ENCODE results near the gene ELANE.

Gene ELANE

GRCh38 chr19:897442-898039 is 45.4 kb downstream of the ELANE start:
- Histone ChIP-seq H3K27ac (ENCODE audit: low read depth, low read length) (no peak overlapping the region), H3K36me3 (ENCODE audit: control insufficient read depth, insufficient read depth, low read length) (peaks cover 13% of the 10 kb centered on the region; the same call in 1 of the 2 replicates)

GRCh38 chr19:898663-899062 is 46.6 kb downstream of the ELANE start:
- H3K4me3 ChIP-seq (ENCODE audit: low read depth, low read length): no peak overlapping the region
- no peaks in the 10 kb centered on the region for H3K27me3 ChIP-seq (ENCODE audit: control insufficient read depth, insufficient read depth, low read length)
- peaks cover 13% of the 10 kb centered on the region; the same call in 1 of the 2 replicates for H3K36me3 ChIP-seq (ENCODE audit: control insufficient read depth, insufficient read depth, low read length)
- no peak overlapping the region for H3K27ac ChIP-seq (ENCODE audit: low read depth, low read length)
- H3K9ac ChIP-seq (ENCODE audit: low read depth, low read length): no peak overlapping the region
- H3K4me1 ChIP-seq (ENCODE audit: control insufficient read depth, insufficient read depth, low read length): no peaks in the 10 kb centered on the region
- no peaks in the 10 kb centered on the region for H3K9me3 ChIP-seq (ENCODE audit: control insufficient read depth, insufficient read depth, low read length)

More at GRCh38 chr19:897442-898039, 45.4 kb downstream of the ELANE start:
- Histone ChIP-seq H3K27me3 (ENCODE audit: control insufficient read depth, insufficient read depth, low read length) (no peaks in the 10 kb centered on the region), H3K4me3 (ENCODE audit: low read depth, low read length) (no peak overlapping the region), H3K9ac (ENCODE audit: low read depth, low read length) (no peak overlapping the region), H3K4me1 (ENCODE audit: control insufficient read depth, insufficient read depth, low read length) (no peaks in the 10 kb centered on the region), H3K9me3 (ENCODE audit: control insufficient read depth, insufficient read depth, low read length) (no peaks in the 10 kb centered on the region)

- Histone ChIP-seq H3K27ac (ENCODE audit: low read depth, low read length) (no peak overlapping the region), H3K9me3 (ENCODE audit: control insufficient read depth, insufficient read depth, low read length) (no peaks in the 10 kb centered on the region)
Measured at GRCh38 chr19:899336-900042, 47.4 kb downstream of the ELANE start.

GRCh38 chr19:900043-900301 is 47.9 kb downstream of the ELANE start:
- no peak overlapping the region for H3K27ac ChIP-seq (ENCODE audit: low read depth, low read length)
- H3K4me1 ChIP-seq (ENCODE audit: control insufficient read depth, insufficient read depth, low read length): no peaks in the 10 kb centered on the region
- no peaks in the 10 kb centered on the region for H3K27me3 ChIP-seq (ENCODE audit: control insufficient read depth, insufficient read depth, low read length)
- H3K9me3 ChIP-seq (ENCODE audit: control insufficient read depth, insufficient read depth, low read length): no peaks in the 10 kb centered on the region
- H3K4me3 ChIP-seq (ENCODE audit: low read depth, low read length): no peak overlapping the region
- H3K9ac ChIP-seq (ENCODE audit: low read depth, low read length): no peak overlapping the region
- H3K36me3 ChIP-seq (ENCODE audit: control insufficient read depth, insufficient read depth, low read length): peaks cover 13% of the 10 kb centered on the region; the same call in 1 of the 2 replicates

More at GRCh38 chr19:899336-900042, 47.4 kb downstream of the ELANE start:
- H3K36me3 ChIP-seq (ENCODE audit: control insufficient read depth, insufficient read depth, low read length): peaks cover 13% of the 10 kb centered on the region; the same call in 1 of the 2 replicates
- no peak overlapping the region for H3K4me3 ChIP-seq (ENCODE audit: low read depth, low read length)
- no peaks in the 10 kb centered on the region for H3K27me3 ChIP-seq (ENCODE audit: control insufficient read depth, insufficient read depth, low read length)
- H3K4me1 ChIP-seq (ENCODE audit: control insufficient read depth, insufficient read depth, low read length): no peaks in the 10 kb centered on the region
- H3K9ac ChIP-seq (ENCODE audit: low read depth, low read length): no peak overlapping the region

GRCh38 chr19:900302-901111 is 48.4 kb downstream of the ELANE start:
- Histone ChIP-seq H3K27ac (ENCODE audit: low read depth, low read length) (no peak overlapping the region), H3K9me3 (ENCODE audit: control insufficient read depth, insufficient read depth, low read length) (no peaks in the 10 kb centered on the region), H3K9ac (ENCODE audit: low read depth, low read length) (no peak overlapping the region), H3K4me1 (ENCODE audit: control insufficient read depth, insufficient read depth, low read length) (no peaks in the 10 kb centered on the region), H3K4me3 (ENCODE audit: low read depth, low read length) (no peak overlapping the region), H3K36me3 (ENCODE audit: control insufficient read depth, insufficient read depth, low read length) (peaks cover 13% of the 10 kb centered on the region; the same call in 1 of the 2 replicates), H3K27me3 (ENCODE audit: control insufficient read depth, insufficient read depth, low read length) (no peaks in the 10 kb centered on the region)

GRCh38 chr19:901216-902092 is 49.4 kb downstream of the ELANE start:
- H3K9ac ChIP-seq (ENCODE audit: low read depth, low read length): no peak overlapping the region
- peaks cover 13% of the 10 kb centered on the region; the same call in 1 of the 2 replicates for H3K36me3 ChIP-seq (ENCODE audit: control insufficient read depth, insufficient read depth, low read length)
- H3K4me1 ChIP-seq (ENCODE audit: control insufficient read depth, insufficient read depth, low read length): no peaks in the 10 kb centered on the region
- no peak overlapping the region for H3K27ac ChIP-seq (ENCODE audit: low read depth, low read length)
- H3K27me3 ChIP-seq (ENCODE audit: control insufficient read depth, insufficient read depth, low read length): no peaks in the 10 kb centered on the region
- H3K4me3 ChIP-seq (ENCODE audit: low read depth, low read length): no peak overlapping the region
- H3K9me3 ChIP-seq (ENCODE audit: control insufficient read depth, insufficient read depth, low read length): no peaks in the 10 kb centered on the region

GRCh38 chr19:902093-902370 is 49.9 kb downstream of the ELANE start:
- Histone ChIP-seq H3K4me3 (ENCODE audit: low read depth, low read length) (no peak overlapping the region), H3K36me3 (ENCODE audit: control insufficient read depth, insufficient read depth, low read length) (peaks cover 8% of the 10 kb centered on the region; the same call in 1 of the 2 replicates), H3K4me1 (ENCODE audit: control insufficient read depth, insufficient read depth, low read length) (no peaks in the 10 kb centered on the region), H3K9ac (ENCODE audit: low read depth, low read length) (no peak overlapping the region), H3K27me3 (ENCODE audit: control insufficient read depth, insufficient read depth, low read length) (no peaks in the 10 kb centered on the region), H3K27ac (ENCODE audit: low read depth, low read length) (no peak overlapping the region), H3K9me3 (ENCODE audit: control insufficient read depth, insufficient read depth, low read length) (no peaks in the 10 kb centered on the region)

GRCh38 chr19:902446-903226 is 50.5 kb downstream of the ELANE start:
- peaks cover 7% of the 10 kb centered on the region; the same call in 1 of the 2 replicates for H3K36me3 ChIP-seq (ENCODE audit: control insufficient read depth, insufficient read depth, low read length)
- H3K4me3 ChIP-seq (ENCODE audit: low read depth, low read length): no peak overlapping the region
- no peaks in the 10 kb centered on the region for H3K27me3 ChIP-seq (ENCODE audit: control insufficient read depth, insufficient read depth, low read length)
- no peak overlapping the region for H3K9ac ChIP-seq (ENCODE audit: low read depth, low read length)
- no peaks in the 10 kb centered on the region for H3K4me1 ChIP-seq (ENCODE audit: control insufficient read depth, insufficient read depth, low read length)
- H3K27ac ChIP-seq (ENCODE audit: low read depth, low read length): no peak overlapping the region
- H3K9me3 ChIP-seq (ENCODE audit: control insufficient read depth, insufficient read depth, low read length): no peaks in the 10 kb centered on the region

- Histone ChIP-seq H3K36me3 (ENCODE audit: control insufficient read depth, insufficient read depth, low read length) (peaks cover 7% of the 10 kb centered on the region; the same call in 1 of the 2 replicates), H3K27me3 (ENCODE audit: control insufficient read depth, insufficient read depth, low read length) (no peaks in the 10 kb centered on the region), H3K27ac (ENCODE audit: low read depth, low read length) (no peak overlapping the region), H3K9ac (ENCODE audit: low read depth, low read length) (no peak overlapping the region), H3K4me1 (ENCODE audit: control insufficient read depth, insufficient read depth, low read length) (no peaks in the 10 kb centered on the region), H3K9me3 (ENCODE audit: control insufficient read depth, insufficient read depth, low read length) (no peaks in the 10 kb centered on the region), H3K4me3 (ENCODE audit: low read depth, low read length) (no peak overlapping the region)
Measured at GRCh38 chr19:903266-903797, 51.2 kb downstream of the ELANE start.

GRCh38 chr19:904545-904944 is 52.4 kb downstream of the ELANE start:
- Histone ChIP-seq H3K4me3 (ENCODE audit: low read depth, low read length) (no peak overlapping the region), H3K27ac (ENCODE audit: low read depth, low read length) (no peak overlapping the region), H3K27me3 (ENCODE audit: control insufficient read depth, insufficient read depth, low read length) (no peaks in the 10 kb centered on the region), H3K9me3 (ENCODE audit: control insufficient read depth, insufficient read depth, low read length) (no peaks in the 10 kb centered on the region), H3K36me3 (ENCODE audit: control insufficient read depth, insufficient read depth, low read length) (peaks cover 3% of the 10 kb centered on the region; the same call in 1 of the 2 replicates), H3K9ac (ENCODE audit: low read depth, low read length) (no peak overlapping the region), H3K4me1 (ENCODE audit: control insufficient read depth, insufficient read depth, low read length) (no peaks in the 10 kb centered on the region)
